Stimulated activated CD4-positive, alpha-beta T cell treated with anti-CD3 and anti-CD28 coated beads, Interleukin-2, amount 100 ng/mL, for 4 hours (primary cell): ENCODE data around the gene MAP3K14.

ENCODE experiments used
- DNase-seq: peaks from one replicate; pipeline ENCODE4 v3.0.0-alpha.2; 2020; ENCODE audit warnings: low read depth

Gene MAP3K14

GRCh38 chr17:45300060-45300751 is 16.6 kb downstream of the MAP3K14 start:
- no peak for DNase-seq

DNA sequence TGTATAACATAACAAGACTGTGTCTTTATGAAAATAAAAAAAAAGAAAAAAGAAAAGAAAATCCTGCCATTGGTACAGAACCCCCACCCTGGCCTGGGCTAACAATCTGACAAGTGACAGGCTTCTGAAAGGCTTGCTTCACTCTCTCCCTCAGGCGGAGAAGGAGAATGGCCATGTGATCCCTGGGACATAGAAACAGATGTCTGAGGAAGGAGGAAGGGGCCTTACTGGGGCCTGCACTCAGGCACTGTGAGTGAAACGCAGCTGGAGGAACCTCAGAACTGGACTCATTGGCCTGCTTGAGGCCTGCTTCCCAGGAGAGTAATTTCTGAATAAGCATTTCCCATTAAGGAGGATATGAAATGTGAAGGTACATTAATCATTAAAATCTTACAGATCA is 17.5 kb downstream of the MAP3K14 start:
- DNase-seq: no peak

DNA sequence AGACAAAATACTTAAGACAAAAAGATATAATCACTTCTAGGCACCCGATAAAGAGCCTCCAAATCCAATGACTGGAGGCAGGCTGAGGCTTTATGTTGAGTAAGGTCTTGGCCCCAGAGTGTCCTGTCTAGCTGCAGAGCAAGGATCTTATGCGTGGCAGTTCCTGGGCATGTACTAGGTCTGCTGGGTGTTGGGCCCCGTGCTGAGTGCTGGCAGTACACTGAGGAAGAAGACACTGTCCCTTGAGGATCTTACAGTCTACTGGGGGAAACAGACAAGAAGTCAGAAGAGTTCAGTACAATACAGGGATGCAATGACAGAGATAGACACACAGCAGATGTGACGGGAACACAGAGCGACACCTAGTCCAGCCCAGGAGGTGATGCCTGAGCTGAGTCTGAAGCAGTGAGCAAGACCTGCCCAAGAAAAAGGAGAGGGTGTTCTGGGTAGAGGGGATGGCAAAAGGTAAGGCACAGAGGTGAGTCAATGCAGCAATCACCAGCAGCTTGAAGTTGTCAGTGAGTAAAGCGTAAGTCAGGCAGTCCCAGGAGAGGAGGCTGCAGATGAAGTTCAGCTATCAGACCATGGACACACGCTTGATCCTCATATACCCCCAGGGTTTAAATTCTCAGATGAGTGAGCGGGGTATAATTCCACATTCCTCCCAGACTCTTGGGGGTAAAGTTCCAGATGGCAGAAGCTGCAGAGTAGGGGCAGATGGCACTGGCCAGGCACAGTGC is 18.1 kb downstream of the MAP3K14 start:
- no peak for DNase-seq

- no peak for DNase-seq
These were observed 20.0 kb downstream of the MAP3K14 start for GRCh38 chr17:45296833-45297124.

DNA sequence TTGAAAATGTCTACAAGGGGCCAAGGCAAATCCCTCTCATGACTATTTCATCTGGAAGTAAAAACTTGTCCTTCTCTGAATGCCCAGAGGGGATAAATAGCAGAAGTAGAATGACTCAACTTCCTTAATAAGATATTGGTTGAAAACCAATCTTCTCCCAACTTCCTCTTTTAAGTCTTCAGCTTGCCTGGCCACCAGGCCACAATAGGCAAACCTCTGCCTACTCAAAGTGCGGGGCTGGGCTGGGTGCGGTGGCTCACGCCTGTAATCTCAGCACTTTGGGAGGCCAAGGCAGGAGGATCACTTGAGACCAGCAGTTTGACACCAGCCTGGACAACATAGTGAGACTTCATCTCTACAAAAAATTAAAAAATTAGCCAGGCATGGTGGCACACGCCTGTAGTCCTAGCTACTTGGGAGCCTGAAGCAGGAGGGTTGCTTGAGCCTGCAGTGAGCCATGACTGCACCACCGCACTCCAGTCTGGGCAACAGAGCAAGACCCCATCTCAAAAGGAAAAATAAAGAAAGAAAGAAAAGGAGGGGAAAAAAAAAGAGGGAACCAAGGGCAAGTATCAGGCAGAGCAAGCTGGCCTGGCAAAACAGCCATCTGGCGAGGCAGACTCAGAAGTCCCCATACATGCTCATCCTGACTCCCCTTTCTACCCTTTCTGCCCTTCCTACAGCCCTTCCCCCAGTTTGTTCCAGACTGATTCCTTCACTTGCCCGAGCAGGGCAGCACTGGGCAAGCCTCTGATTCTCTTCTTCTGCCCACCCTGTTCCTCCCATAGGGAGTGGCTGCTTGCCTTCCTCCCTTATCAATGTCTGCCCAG is 20.6 kb downstream of the MAP3K14 start:
- DNase-seq: no peak

- DNase-seq: no peak
These were observed 22.3 kb downstream of the MAP3K14 start for GRCh38 chr17:45294506-45294905.

DNA sequence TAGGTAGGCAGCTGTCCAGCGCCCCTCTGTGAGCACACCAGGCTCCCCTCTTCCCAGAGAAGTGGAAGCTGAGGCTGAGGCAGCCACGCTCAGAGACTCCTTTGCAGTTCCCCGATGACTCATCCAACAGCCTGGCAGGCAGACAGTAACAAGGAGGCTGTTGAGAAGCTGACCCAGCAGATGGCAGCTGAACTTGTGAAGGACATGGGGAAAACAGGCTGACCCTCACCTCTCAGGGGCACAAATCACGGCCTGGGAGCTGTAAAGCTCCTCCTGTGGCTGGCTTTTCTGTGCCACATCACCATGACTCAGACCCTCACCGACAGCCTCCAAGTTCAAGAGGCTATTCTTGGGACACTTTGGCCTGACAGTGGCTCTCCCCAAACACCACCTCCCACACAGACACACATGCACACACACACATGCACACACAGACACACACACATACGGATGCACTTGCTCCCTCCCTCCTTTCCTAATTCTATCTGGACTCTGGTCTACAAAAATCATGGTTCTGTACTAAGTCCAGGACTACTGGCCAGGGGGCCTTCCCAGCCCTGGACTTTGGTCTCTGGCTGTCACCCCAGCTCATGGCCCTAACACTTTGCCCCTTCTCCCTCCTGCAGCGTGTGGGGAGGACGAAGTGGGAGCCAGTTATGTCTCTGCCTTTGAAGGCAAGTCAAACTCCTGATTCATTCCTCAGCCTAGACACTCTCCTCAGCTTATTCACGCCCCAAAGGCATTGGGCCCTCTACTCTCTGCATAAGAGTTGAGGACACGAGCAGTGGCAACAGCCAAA is 23.2 kb downstream of the MAP3K14 start:
- DNase-seq: no peak

- DNase-seq: no peak
These were observed 24.0 kb downstream of the MAP3K14 start for GRCh38 chr17:45292696-45293412.

DNA sequence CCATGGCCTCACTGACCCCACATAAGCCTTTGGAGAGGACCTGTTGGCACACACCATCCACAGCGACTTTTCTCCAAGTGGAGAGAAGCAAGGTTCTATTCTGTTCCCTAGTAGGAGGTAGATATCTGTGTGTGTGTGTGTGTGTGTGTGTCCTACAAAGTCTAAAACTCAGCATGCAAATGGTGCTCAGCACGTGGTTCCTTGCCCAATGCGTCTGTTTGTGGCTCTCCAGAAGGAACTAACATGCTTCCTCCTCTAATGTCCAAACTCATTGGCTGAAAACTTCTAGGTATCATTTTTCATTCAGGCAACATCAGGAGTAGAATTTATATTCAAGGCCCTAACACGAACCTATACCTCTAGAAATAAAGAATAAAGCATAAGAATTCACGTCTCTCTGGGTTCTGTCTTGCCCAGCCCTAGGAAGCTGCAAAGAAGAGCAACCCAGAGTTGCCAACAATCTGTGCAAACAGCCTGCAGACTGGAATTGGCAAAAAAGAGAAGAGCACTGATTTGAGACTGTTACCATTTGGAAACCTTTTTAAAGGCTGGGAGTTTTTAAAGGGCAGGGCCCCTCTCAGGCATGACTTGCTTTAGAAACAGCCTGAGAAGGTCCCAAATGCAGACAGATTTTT is 25.5 kb downstream of the MAP3K14 start:
- DNase-seq: no peak

GRCh38 chr17:45290269-45290765 is 26.5 kb downstream of the MAP3K14 start:
- no peak for DNase-seq

GRCh38 chr17:45289301-45290268 is 27.2 kb downstream of the MAP3K14 start:
- DNase-seq: no peak

DNA sequence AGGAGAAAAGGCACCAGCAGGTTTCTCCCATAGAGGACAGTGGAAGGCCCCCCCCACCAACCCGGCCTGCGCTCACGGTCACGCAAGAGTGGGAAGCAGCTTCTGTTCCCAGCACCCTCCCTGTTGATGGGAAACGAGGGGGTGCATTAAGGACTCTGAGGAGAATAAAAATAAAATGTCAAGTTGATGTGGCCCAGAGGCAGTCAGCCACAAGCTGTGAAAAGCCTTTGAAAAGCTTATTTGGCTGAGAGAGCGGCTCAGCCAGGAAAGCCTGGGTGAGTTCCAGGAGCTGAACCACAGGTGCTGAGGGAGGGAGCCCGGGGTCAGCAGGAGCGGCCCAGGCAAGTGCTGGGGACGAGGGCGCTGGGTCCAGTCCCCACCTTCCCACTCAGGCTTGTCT is 28.0 kb downstream of the MAP3K14 start:
- no peak for DNase-seq

DNA sequence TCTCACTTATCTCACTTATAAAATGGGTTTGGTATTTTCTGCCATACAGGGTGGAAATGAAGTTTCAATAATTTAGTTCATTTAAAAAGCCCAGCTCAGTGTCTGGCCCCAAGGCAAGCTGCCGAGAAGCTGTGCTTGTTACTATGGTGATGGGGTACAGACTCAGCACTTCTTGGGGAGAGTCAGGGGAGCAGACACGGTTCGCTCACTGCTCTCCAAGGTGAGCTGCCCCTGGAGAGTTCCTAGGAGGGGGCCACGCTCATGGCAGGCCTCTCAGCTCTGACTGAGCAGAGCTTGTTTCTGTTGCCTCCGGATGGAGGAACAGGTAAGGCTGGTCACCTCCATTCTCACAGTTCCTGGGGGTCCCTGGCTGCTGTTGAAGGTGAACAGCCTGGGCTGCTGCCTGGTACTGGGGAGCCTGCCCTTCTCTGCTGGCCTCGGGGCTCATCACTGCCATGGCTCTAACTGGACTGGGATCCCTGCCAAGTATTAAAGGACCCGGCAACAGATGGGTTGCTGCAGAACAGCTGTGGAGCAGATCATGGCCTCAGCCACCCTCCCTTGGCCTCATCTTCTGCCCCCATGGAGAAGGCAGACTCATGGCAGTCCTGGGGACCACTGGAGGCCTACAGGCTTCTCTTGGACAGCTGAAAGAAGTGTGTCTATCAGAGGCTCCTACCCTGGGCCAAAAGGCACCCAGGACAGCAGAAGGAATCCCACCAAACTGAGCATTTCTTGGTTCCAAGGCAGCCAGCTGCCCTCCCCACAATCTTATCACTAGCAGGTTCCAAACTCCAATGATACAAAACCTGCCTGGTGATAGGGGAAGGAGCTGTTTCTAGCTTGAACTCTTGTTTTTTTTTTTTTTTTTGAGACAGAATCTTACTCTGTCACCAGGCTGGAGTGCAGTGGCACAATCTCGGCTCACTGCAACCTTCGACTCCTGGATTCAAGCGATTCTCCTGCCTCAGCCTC is 29.0 kb downstream of the MAP3K14 start:
- no peak for DNase-seq

DNA sequence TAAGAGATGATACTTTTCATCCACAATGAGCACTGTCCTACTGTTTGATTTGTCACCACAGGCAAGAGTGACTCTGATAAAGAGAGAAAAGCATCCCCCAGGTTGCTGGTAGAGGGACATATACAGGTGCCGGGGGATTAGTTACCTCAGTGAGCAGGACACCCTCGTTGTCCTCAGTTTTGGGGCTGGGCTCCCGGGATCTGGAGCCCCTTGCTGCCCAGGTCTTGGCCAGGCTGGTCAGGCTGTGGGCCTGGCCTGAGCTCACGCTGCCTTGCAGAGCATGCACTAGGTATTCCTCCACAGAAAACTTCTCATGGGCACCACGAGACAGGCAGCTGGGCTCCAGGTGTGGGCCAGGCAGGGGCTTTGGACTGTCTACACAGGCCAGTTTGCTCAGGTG is 30.5 kb downstream of the MAP3K14 start:
- no peak for DNase-seq

DNA sequence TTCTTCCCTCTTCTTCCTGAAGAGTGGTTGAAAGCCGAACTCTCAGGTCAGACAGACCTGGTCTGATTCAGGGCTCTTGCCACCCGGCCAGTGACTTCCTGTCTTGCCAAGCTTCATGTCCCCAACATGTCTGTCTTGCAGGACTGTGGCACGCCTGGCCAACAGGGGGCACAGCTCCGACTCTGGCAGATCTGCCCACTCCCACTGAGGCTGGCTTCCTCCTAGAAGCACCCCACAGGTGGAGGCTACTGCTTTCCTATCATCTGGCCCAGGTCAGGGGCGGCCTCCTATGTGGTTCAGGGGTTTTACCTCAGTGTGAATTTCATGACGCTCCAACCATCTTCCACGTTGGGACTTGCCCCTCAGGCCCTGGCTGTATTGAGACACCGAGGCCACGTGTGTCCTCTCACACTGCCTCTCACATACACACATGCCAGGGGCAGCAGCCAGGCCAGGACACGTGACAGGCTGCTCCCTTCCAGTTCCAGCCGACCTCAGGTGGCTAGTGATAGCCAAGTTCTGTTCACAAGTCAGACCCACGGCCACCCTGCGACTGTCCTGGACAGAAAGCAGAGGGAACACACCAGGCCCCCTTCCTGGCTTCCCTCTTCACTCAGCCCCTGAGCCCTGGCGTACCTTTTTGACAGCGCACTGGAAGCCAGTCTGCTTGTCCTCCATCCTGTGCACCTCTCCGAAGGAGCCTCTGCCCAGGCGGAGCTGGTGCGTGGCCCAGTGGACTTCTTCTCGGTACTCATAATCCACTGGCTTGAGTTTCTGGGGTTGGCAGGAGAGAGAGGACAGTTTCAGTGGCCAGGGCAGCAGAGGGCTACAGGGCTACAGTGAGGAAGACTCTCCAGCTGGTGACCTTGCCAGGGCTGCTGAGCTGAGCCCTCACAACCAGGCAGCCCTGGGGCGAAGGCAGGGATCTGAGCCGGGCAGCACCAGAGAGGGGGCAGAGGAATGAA is 32.4 kb downstream of the MAP3K14 start:
- DNase-seq: peak; percentile 41

GRCh38 chr17:45283711-45284110 is 33.1 kb downstream of the MAP3K14 start:
- DNase-seq: no peak
